Activated CD4-positive, CD25-positive, alpha-beta regulatory T cell treated with anti-CD3 and anti-CD28 coated beads, Interleukin-2, amount 50 U/mL, for 24 hours (primary cell): ENCODE measurements around the gene RNF121.

Experiments used
- ATAC-seq, 2 donors: fragments of 150-1000 bp; cut with Tn5 transposase; one replicate each; pipeline ENCODE4 v1.10.0; 2021; ENCODE audit warnings: mild to moderate bottlenecking in 1 of 2, moderate library complexity in 1 of 2

RNF121 gene

GRCh38 chr11:71990701-71991100 is 61.9 kb downstream of the RNF121 start:
- ATAC-seq: no peak

- ATAC-seq: peak; percentile 35 to 51
Measured at GRCh38 chr11:71991494-71991893, 62.6 kb downstream of the RNF121 start.

- no peak for ATAC-seq
Measured at GRCh38 chr11:71992136-71992730, 63.4 kb downstream of the RNF121 start.

- no peak for ATAC-seq
Measured at GRCh38 chr11:71994786-71995185, 65.9 kb downstream of the RNF121 start.

- ATAC-seq: no peak
Measured at GRCh38 chr11:71995726-71996291, 67.0 kb downstream of the RNF121 start.

GRCh38 chr11:71996517-71996916 is 67.7 kb downstream of the RNF121 start:
- no peak for ATAC-seq

GRCh38 chr11:71996946-71997345 is 68.1 kb downstream of the RNF121 start:
- ATAC-seq: no peak

GRCh38 chr11:71997594-71997993 is 68.7 kb downstream of the RNF121 start:
- ATAC-seq: no peak

GRCh38 chr11:71998061-71998460 is 69.2 kb downstream of the RNF121 start:
- ATAC-seq: no peak

- peak; percentile 50 to 55 for ATAC-seq
Measured at GRCh38 chr11:71998649-71999310, 69.9 kb downstream of the RNF121 start, which contains the start of gene IL18BP. IL18BP (plus strand) TSS chr11:71998909; CDS start chr11:71999985, 1,076 bp downstream.

- no peak for ATAC-seq
Measured at GRCh38 chr11:71999362-71999761, 70.5 kb downstream of the RNF121 start.

- no peak for ATAC-seq
Measured at GRCh38 chr11:71999798-72000197, 71.0 kb downstream of the RNF121 start.

GRCh38 chr11:72000202-72000867 is 71.5 kb downstream of the RNF121 start:
- ATAC-seq: no peak

GRCh38 chr11:72001285-72001684 is 72.4 kb downstream of the RNF121 start:
- no peak for ATAC-seq

GRCh38 chr11:72001834-72002591 is 73.2 kb downstream of the RNF121 start:
- no peak for ATAC-seq

- no peak for ATAC-seq
Measured at GRCh38 chr11:72002841-72003775, 74.3 kb downstream of the RNF121 start.

GRCh38 chr11:72003776-72004171 is 74.9 kb downstream of the RNF121 start:
- ATAC-seq: no peak

GRCh38 chr11:72004515-72005346 is 75.9 kb downstream of the RNF121 start:
- ATAC-seq: no peak

- no peak for ATAC-seq
Measured at GRCh38 chr11:72005347-72006260, 76.8 kb downstream of the RNF121 start.
